ENCODE measurements around the gene CTDNEP1.

DNA sequence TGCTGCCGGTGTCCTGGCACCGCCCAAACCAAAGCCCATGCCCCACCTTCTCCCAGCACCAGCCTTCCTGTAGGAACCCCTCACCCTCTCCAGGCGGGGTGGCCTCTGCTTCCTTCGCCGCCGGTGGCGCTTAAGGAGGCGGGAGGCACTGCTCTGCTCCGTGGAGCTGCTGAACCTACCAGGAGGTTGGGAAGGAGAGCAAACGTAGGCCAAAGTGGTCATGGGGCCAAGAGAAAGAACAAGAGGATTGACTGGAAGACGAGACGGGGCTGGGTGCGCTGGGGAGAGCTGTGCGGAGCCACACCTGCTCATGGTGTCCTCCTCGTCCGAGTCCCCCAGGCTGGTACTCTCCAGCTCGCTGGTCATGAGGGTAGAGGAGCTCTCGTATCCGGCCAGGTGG, 22.0 kb downstream of the CTDNEP1 start:
- TF ChIP-seq, protein P1, sequence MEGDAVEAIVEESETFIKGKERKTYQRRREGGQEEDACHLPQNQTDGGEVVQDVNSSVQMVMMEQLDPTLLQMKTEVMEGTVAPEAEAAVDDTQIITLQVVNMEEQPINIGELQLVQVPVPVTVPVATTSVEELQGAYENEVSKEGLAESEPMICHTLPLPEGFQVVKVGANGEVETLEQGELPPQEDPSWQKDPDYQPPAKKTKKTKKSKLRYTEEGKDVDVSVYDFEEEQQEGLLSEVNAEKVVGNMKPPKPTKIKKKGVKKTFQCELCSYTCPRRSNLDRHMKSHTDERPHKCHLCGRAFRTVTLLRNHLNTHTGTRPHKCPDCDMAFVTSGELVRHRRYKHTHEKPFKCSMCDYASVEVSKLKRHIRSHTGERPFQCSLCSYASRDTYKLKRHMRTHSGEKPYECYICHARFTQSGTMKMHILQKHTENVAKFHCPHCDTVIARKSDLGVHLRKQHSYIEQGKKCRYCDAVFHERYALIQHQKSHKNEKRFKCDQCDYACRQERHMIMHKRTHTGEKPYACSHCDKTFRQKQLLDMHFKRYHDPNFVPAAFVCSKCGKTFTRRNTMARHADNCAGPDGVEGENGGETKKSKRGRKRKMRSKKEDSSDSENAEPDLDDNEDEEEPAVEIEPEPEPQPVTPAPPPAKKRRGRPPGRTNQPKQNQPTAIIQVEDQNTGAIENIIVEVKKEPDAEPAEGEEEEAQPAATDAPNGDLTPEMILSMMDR (IDR thresholded peaks at IDR 0.05) = no peak
- TF ChIP-seq POLR2AphosphoS5 (IDR thresholded peaks at IDR 0.05; ENCODE audit: insufficient read depth in 1 of 2, low read depth in 1 of 2) (no peak), POLR2A (IDR thresholded peaks at IDR 0.05) (no peak)

Data from vagina (tissue), 2 donors.